Fibroblast of lung (primary cell): ENCODE results near the gene KLHL12. TPM values are rescaled to one million over a fixed set of nuclear protein-coding genes. Genes with fewer than 3 reads are reported as not detected.

Source experiments
- DNase-seq, 2 donors: peaks; one replicate each; pipeline versions ENCODE4 v3.0.0 to v3.0.0-alpha.2; 2010; ENCODE audit warnings: low read depth in 2 of 2
- H2AFZ ChIP-seq: 2 replicates; pipeline ENCODE4 v1.5.1; 2012; ENCODE audit warnings: low read length, control low read depth, inconsistent platforms
- H3K27ac ChIP-seq: 2 replicates; pipeline ENCODE4 v1.5.1; 2011; ENCODE audit warnings: low read length, control low read depth; ENCODE audit not compliant: insufficient read depth
- H3K27me3 ChIP-seq: 2 replicates; pipeline ENCODE4 v1.5.1; 2011; ENCODE audit warnings: mild to moderate bottlenecking, low read length; ENCODE audit not compliant: control insufficient read depth, insufficient read depth
- H3K36me3 ChIP-seq: 2 replicates; pipeline ENCODE4 v1.5.1; 2011; ENCODE audit warnings: low read length; ENCODE audit not compliant: control insufficient read depth, insufficient read depth
- H3K4me1 ChIP-seq: 2 replicates; pipeline ENCODE4 v1.5.1; 2011; ENCODE audit warnings: low read length; ENCODE audit not compliant: control insufficient read depth, insufficient read depth; ENCODE audit errors: extremely low read depth
- H3K4me2 ChIP-seq: 2 replicates; pipeline ENCODE4 v1.5.1; 2011; ENCODE audit warnings: low read length, control low read depth; ENCODE audit not compliant: insufficient read depth; ENCODE audit errors: extremely low read depth
- H3K4me3 ChIP-seq, 4 experiments: fragments of 200-600 bp in 1 of 4; sonication (generic) in 1 of 4; replicated peaks in 1 of 4; 2 replicates each; pipeline ENCODE4 v1.5.1; 2011 to 2016; ENCODE audit warnings: low read length in 4 of 4, low read depth in 3 of 4, mild to moderate bottlenecking in 3 of 4, control low read depth in 2 of 4, inconsistent platforms in 1 of 4, mixed read lengths in 1 of 4; ENCODE audit not compliant: insufficient read depth in 1 of 4; ENCODE audit errors: control extremely low read depth in 1 of 4
- H3K79me2 ChIP-seq: 2 replicates; pipeline ENCODE4 v1.5.1; 2012; ENCODE audit warnings: mild to moderate bottlenecking, low read length, inconsistent platforms; ENCODE audit not compliant: control insufficient read depth, insufficient read depth
- H3K9ac ChIP-seq: 2 replicates; pipeline ENCODE4 v1.5.1; 2011; ENCODE audit warnings: mild to moderate bottlenecking, low read length, control low read depth; ENCODE audit not compliant: insufficient read depth
- H3K9me3 ChIP-seq: 2 replicates; pipeline ENCODE4 v1.5.1; 2012; ENCODE audit warnings: low read depth, low read length; ENCODE audit not compliant: control insufficient read depth, insufficient read depth
- H4K20me1 ChIP-seq: 2 replicates; pipeline ENCODE4 v1.5.1; 2011; ENCODE audit warnings: low read length; ENCODE audit not compliant: control insufficient read depth, insufficient read depth; ENCODE audit errors: extremely low read depth
- CTCF ChIP-seq, 2 donors: IDR thresholded peaks in 1 of 2; conservative IDR thresholded peaks in 1 of 2; 1 replicate in 1 of 2; 2 replicates in 1 of 2; pipeline ENCODE4 v1.5.1; 2011 to 2012; ENCODE audit warnings: low read length in 2 of 2, control low read depth in 1 of 2, inconsistent platforms in 1 of 2, low read depth in 1 of 2, mild to moderate bottlenecking in 1 of 2
- EZH2 ChIP-seq: IDR thresholded peaks from 2 replicates; pipeline ENCODE4 v1.5.1; 2012; ENCODE audit warnings: low read length, control low read depth, mild to moderate bottlenecking; ENCODE audit errors: missing control alignments
- polyA minus RNA-seq: library from RNA; depleted of rRNA, polyadenylated mRNA; stranded (reverse); fragments of >200 nt; gene quantifications from 2 replicates; pipeline ENCODE4 v1.2.3, GENCODE V29; 2011; ENCODE audit warnings: low replicate concordance
- polyA plus RNA-seq, 2 donors: library from polyadenylated mRNA; depleted of rRNA in 1 of 2; stranded (reverse) in 1 of 2; unstranded in 1 of 2; fragments of >200 nt; gene quantifications; 2 replicates each; pipeline ENCODE4 v1.2.1, GENCODE V29; 2011 to 2012; ENCODE audit warnings: missing spikeins in 1 of 2
- total RNA-seq: library from RNA; depleted of rRNA; stranded (reverse); fragments of >200 nt; gene quantifications from 2 replicates; pipeline ENCODE4 v1.2.1, GENCODE V29; 2014

KLHL12 gene
- total RNA-seq = 48.3 and 55.5 TPM in 2 replicates
- 39.4 and 46.3 TPM in 2 replicates for polyA plus RNA-seq
- polyA plus RNA-seq (2012) = 16.6 and 17.5 TPM in 2 replicates
- polyA minus RNA-seq = 22.5 and 26.0 TPM in 2 replicates

DNA sequence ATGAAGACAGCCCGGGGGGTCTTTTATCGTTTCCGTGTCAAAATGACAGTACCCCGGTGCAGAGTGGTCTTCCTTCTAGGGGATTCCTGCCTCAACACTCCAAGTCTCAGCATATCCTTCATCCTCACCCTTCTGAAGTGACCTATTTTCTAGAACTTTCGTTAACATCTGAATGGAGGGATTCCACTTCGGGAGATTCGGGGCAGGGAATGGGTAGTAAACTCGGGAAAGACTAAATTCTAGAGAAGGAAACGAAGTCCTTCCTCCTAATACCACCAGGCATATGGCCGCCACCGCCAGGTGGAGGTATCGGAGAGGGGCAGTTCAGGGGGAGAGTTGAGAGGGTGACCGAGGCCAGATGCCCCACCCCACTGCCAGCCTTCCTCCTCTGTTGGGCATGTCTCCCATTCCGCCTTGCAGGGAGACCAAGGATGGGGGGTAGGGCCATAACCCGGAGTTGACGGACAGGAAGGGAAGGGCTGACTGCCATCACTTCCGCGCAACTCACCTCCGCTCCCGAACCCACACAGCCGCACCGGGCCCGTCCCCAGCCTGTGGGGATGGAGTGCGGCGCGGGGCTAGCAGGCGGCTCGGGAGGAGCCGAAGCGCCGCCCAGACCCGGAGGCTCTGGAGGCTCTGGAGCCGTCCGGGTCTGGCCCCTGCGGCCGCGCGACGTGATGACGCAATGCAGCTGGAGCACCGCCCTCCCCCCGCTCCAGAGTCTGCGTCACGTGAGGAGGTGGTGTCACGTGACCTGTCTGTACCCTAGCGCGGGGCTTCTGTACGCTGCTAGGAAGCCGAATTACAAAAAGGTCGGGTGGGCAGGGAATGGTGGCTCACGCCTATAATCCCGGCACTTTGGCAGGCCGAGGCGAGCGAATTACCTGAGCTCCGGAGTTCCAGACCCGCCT lies at the start of gene KLHL12:
KLHL12 (minus strand) TSS at position 654 of the 911 bp plus-strand sequence. CDS start 2,072 bp downstream, outside the sequence.
- H2AFZ ChIP-seq = peak within 1 kb of the TSS; percentile 93
- TF ChIP-seq CTCF (conservative IDR thresholded peaks at IDR 0.05 in 1 of 2, IDR thresholded peaks at IDR 0.05 in 1 of 2; ENCODE audit: low read depth in 1 of 2, low read length in 2 of 2) = peak; percentile 51 to 52
- no peak for TF ChIP-seq EZH2

GRCh38 chr1:202976633-202977032 lies 49.6 kb upstream of the KLHL12 start:
- Histone ChIP-seq H4K20me1 (no peaks in the 10 kb centered on the region), H3K27ac (no peak overlapping the region), H3K79me2 (no peaks in the 10 kb centered on the region), H3K9me3 (no peaks in the 10 kb centered on the region), H3K36me3 (no peaks in the 10 kb centered on the region), H3K27me3 (peaks cover 25% of the 10 kb centered on the region), H2AFZ (no peak overlapping the region), H3K4me2 (no peak overlapping the region), H3K9ac (no peak overlapping the region), H3K4me1 (no peaks in the 10 kb centered on the region), H3K4me3 (no peak overlapping the region)
- TF ChIP-seq CTCF (conservative IDR thresholded peaks at IDR 0.05 in 1 of 2, IDR thresholded peaks at IDR 0.05 in 1 of 2; ENCODE audit: low read depth in 1 of 2, low read length in 2 of 2) (no peak), EZH2 (no peak)
- DNase-seq = no peak

More for the DNA sequence above, at the start of gene KLHL12:
- H3K79me2 ChIP-seq = no peaks in the 10 kb centered on the region
- peak within 1 kb of the TSS; percentile 65 to 99 (median 90) for H3K4me3 ChIP-seq
- H3K36me3 ChIP-seq = peaks cover 1% of the 10 kb centered on the region
- peak within 1 kb of the TSS; percentile 82 for H3K4me2 ChIP-seq
- no peaks in the 10 kb centered on the region for H3K9me3 ChIP-seq
- peak within 1 kb of the TSS; percentile 94 for H3K9ac ChIP-seq
- H3K27ac ChIP-seq = peak within 1 kb of the TSS; percentile 89
- DNase-seq = peak; percentile 95 to 97
- no peaks in the 10 kb centered on the region for H3K27me3 ChIP-seq
- H4K20me1 ChIP-seq = no peaks in the 10 kb centered on the region
- H3K4me1 ChIP-seq = peaks cover 3% of the 10 kb centered on the region

DNA sequence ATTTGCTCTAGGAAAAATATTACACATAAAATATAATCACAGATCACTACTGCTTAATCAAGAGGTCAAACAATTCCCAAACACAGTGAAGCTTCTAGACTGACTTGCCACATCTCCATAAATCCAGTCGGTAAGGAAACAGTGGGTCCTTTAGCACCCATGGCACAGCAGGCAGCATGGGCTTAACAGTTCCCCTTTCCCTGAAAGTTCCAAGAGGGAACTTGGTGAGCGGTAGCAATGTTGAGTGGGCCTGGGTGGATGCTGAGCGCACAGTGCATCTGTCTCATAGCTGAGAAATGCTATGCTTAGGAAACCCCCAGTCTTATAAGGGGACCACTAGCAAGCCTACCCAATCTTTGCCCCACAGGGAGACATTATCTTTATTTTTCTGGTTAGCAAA lies 47.8 kb upstream of the KLHL12 start:
- no peak for DNase-seq
- Histone ChIP-seq H3K4me3 (no peak overlapping the region), H3K9ac (no peak overlapping the region), H2AFZ (no peak overlapping the region), H3K27me3 (peaks cover 25% of the 10 kb centered on the region), H3K79me2 (no peaks in the 10 kb centered on the region), H3K36me3 (no peaks in the 10 kb centered on the region), H3K9me3 (no peaks in the 10 kb centered on the region), H4K20me1 (no peaks in the 10 kb centered on the region), H3K4me1 (no peaks in the 10 kb centered on the region), H3K4me2 (no peak overlapping the region), H3K27ac (no peak overlapping the region)
- TF ChIP-seq CTCF (conservative IDR thresholded peaks at IDR 0.05 in 1 of 2, IDR thresholded peaks at IDR 0.05 in 1 of 2; ENCODE audit: low read depth in 1 of 2, low read length in 2 of 2) = no peak
- TF ChIP-seq EZH2 = no peak
